ENCODE data around the gene PCNX1.

DNA sequence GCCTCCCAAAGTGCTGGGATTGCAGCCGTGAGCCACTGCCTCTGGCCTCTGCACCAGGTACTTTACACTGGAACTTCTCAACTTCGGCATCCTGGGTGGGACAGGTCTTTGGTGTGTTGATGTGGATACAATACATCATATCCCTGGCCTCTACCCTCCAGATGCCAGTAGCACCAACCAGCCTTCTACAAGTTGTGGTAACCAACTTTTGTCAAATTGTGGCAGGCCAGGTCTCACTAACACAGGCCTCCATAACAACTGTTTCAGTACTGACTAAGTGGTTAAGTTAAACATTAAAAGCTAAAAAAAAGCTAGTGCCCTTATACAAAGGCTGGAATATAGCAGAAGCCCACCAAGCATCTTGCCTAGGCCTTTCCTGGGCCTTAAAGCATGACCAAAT lies 232.9 kb downstream of the PCNX1 start:
- TF ChIP-seq, protein P1, sequence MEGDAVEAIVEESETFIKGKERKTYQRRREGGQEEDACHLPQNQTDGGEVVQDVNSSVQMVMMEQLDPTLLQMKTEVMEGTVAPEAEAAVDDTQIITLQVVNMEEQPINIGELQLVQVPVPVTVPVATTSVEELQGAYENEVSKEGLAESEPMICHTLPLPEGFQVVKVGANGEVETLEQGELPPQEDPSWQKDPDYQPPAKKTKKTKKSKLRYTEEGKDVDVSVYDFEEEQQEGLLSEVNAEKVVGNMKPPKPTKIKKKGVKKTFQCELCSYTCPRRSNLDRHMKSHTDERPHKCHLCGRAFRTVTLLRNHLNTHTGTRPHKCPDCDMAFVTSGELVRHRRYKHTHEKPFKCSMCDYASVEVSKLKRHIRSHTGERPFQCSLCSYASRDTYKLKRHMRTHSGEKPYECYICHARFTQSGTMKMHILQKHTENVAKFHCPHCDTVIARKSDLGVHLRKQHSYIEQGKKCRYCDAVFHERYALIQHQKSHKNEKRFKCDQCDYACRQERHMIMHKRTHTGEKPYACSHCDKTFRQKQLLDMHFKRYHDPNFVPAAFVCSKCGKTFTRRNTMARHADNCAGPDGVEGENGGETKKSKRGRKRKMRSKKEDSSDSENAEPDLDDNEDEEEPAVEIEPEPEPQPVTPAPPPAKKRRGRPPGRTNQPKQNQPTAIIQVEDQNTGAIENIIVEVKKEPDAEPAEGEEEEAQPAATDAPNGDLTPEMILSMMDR (IDR thresholded peaks at IDR 0.05; ENCODE audit: insufficient read depth, low read length, poor library complexity, severe bottlenecking) = no peak
- TF ChIP-seq EZH2phosphoT487 (conservative IDR thresholded peaks at IDR 0.05; ENCODE audit: low read length) = no peak

Measured in SU-DHL-6 (cell line).